Measurements from ENCODE around the gene DEXI.

The DEXI gene

DNA sequence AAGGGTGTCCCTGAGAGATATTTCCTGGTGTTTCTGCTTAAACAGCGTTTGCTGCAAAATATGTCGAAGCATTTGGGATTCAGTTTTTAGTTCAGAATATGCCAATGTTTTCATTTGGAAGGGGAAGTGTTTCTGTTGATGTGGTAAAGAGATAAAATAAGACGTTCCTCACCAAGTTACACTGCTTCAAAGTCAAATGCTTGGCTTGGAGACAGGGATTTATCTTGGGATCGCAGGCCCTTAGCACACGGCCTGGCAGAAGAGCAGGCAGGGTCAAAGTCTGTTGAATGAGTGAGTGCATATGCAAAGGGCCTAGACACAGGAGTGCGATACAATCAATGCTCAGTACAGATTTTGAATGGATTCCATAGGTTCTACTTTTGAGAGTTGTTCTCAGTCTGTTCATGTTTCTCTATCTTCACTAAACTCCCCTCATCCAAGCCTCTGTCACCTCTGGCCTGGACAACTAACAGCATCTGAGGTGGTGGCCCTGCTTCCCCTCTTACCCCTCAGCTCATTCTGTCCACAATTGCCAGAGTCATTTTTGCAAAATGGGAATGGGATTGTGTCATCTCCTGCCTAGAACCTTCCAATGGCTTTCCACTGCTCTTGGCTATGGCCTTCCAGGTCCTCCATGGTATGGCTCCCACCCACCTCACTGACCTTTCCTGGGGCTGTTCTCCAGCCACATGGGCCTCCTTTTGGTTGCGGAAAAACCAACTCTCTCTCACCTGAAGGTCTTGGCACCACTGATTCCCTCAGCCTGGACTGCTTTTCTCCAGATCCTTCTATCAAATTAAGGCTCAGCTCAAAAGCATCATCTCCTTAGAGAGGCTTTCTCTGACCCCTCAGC is 3.2 kb downstream of the DEXI start:
- H3K4me2 ChIP-seq (ENCODE audit: low read length, poor library complexity, severe bottlenecking) = no peak overlapping the region
- no peak for DNase-seq
- H2AFZ ChIP-seq (ENCODE audit: low read depth, low read length) = no peak overlapping the region
- H2BK12ac ChIP-seq (ENCODE audit: low read length in 2 of 2) = no peak overlapping the region
- H3K36me3 ChIP-seq (ENCODE audit: control insufficient read depth in 1 of 2, insufficient read depth in 2 of 2, low read depth in 1 of 2, low read length in 2 of 2) = peaks cover 19 to 33% of the 10 kb centered on the region in 2 experiments
- H3K4ac ChIP-seq (ENCODE audit: low read depth in 1 of 2, low read length in 2 of 2) = no peak overlapping the region
- no peak overlapping the region for H4K91ac ChIP-seq (ENCODE audit: low read length)
- no peaks in the 10 kb centered on the region for H3K27me3 ChIP-seq (ENCODE audit: control insufficient read depth in 1 of 2, insufficient read depth in 1 of 2, low read length in 2 of 2)
- no peak overlapping the region for H2BK15ac ChIP-seq (ENCODE audit: low read depth, poor library complexity, severe bottlenecking)
- H3K79me1 ChIP-seq (replicated peaks; ENCODE audit: low read length, poor library complexity, severe bottlenecking) = peaks cover 30% of the 10 kb centered on the region
- no peak overlapping the region for H2BK120ac ChIP-seq (ENCODE audit: low read depth, low read length)
- no peak overlapping the region for H3K23ac ChIP-seq (ENCODE audit: low read length in 2 of 2)
- no peak overlapping the region for H2AK5ac ChIP-seq (ENCODE audit: low read length, severe bottlenecking)
- H4K8ac ChIP-seq (ENCODE audit: low read length) = no peak overlapping the region
- no peak overlapping the region for H3K9ac ChIP-seq (ENCODE audit: low read length)
- peaks cover 32% of the 10 kb centered on the region for H3K4me1 ChIP-seq (ENCODE audit: control insufficient read depth, insufficient read depth, low read depth, low read length)
- H3K9me3 ChIP-seq (ENCODE audit: control insufficient read depth, low read length) = no peaks in the 10 kb centered on the region
- H3K14ac ChIP-seq (ENCODE audit: low read length in 2 of 2) = no peak overlapping the region
- 89% methylated on average over 7 of the region's 7 CpGs for WGBS
- H3K18ac ChIP-seq (ENCODE audit: low read depth in 1 of 2, low read length in 2 of 2) = no peak overlapping the region
- no peak overlapping the region for H3K27ac ChIP-seq (ENCODE audit: low read length, poor library complexity, severe bottlenecking)
- H3K4me3 ChIP-seq (ENCODE audit: insufficient read depth in 1 of 2, low read depth in 1 of 2, low read length in 2 of 2) = peak overlapping the region in 1 of 2 experiments; percentile 93
- H2BK5ac ChIP-seq (ENCODE audit: low read depth, low read length, poor library complexity, severe bottlenecking) = no peak overlapping the region

DNA sequence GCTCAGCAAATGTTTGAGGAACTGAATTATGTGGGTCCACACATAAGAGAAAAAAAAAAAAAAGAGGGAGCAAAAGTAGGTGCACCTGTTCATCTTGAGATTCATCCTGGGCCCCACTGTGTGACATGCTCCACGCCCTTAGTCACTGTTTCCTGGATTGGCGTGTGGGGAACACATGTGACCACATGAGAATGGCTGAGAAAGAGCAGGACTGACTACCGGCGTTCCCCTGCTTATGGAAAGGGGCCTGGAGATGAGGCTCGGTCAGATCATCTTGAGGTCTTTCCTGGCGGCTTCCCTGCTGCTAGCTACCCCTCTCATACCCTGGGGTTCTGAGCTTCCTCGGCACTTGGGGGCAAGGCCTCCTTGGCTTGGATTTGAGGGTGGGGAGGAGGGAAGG is 3.9 kb downstream of the DEXI start:
- Histone ChIP-seq H4K8ac (ENCODE audit: low read length) (no peak overlapping the region), H3K4me1 (ENCODE audit: control insufficient read depth, insufficient read depth, low read depth, low read length) (peaks cover 32% of the 10 kb centered on the region), H3K18ac (ENCODE audit: low read depth in 1 of 2, low read length in 2 of 2) (no peak overlapping the region), H2BK120ac (ENCODE audit: low read depth, low read length) (no peak overlapping the region), H3K14ac (ENCODE audit: low read length in 2 of 2) (no peak overlapping the region), H3K4me3 (ENCODE audit: insufficient read depth in 1 of 2, low read depth in 1 of 2, low read length in 2 of 2) (peak overlapping the region in 1 of 2 experiments; percentile 93), H3K9ac (ENCODE audit: low read length) (peak overlapping the region; percentile 50), H3K27me3 (ENCODE audit: control insufficient read depth in 1 of 2, insufficient read depth in 1 of 2, low read length in 2 of 2) (no peaks in the 10 kb centered on the region), H2BK5ac (ENCODE audit: low read depth, low read length, poor library complexity, severe bottlenecking) (no peak overlapping the region), H3K4ac (ENCODE audit: low read depth in 1 of 2, low read length in 2 of 2) (no peak overlapping the region), H3K36me3 (ENCODE audit: control insufficient read depth in 1 of 2, insufficient read depth in 2 of 2, low read depth in 1 of 2, low read length in 2 of 2) (peaks cover 26 to 40% of the 10 kb centered on the region in 2 experiments), H4K91ac (ENCODE audit: low read length) (peak overlapping the region; percentile 57), H2BK12ac (ENCODE audit: low read length in 2 of 2) (no peak overlapping the region), H3K79me1 (replicated peaks; ENCODE audit: low read length, poor library complexity, severe bottlenecking) (peaks cover 37% of the 10 kb centered on the region), H2AK5ac (ENCODE audit: low read length, severe bottlenecking) (no peak overlapping the region), H3K23ac (ENCODE audit: low read length in 2 of 2) (peak overlapping the region in 1 of 2 experiments; percentile 34), H3K4me2 (ENCODE audit: low read length, poor library complexity, severe bottlenecking) (no peak overlapping the region), H3K27ac (ENCODE audit: low read length, poor library complexity, severe bottlenecking) (no peak overlapping the region), H2BK15ac (ENCODE audit: low read depth, poor library complexity, severe bottlenecking) (no peak overlapping the region), H3K9me3 (ENCODE audit: control insufficient read depth, low read length) (no peaks in the 10 kb centered on the region), H2AFZ (ENCODE audit: low read depth, low read length) (no peak overlapping the region)
- DNase-seq = no peak
- 84% methylated on average over 4 of the region's 7 CpGs for WGBS

DNA sequence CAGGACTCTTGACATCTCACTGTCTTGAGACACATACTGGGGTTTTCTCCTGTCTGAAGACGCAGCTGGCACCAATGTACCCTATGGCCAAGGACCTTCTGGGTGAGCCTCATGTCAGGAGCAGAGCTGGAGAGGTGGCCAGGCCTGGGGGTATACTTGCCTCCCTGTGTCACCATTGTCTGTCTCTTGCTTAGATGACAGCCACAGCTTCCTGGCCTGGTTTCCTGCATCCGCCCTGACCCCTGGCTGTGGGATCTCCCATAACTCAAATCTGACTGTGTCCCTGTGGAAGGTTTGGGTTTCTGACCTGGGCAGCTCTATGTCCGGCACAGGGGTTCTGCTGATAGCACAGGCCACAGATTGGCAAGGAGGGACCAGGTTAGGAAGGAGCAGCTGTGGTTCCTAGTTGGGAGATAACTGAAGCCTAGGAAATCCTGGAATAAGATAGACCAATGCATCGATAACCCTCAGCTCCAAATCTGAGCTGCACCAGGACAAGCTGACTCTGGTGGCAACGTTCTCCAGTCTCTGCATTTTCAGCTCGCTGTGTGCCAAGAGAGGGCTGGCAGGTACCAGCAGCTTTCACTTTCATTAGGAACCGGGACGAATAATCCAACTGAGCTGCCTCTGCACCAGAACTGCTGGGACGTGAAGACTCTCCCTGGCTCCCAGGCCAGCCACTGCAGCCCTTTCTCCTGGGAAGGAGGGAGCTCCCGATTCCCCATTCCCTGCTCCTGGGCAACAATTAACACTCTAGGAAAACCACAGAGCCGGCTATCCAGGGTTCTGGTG is 5.0 kb downstream of the DEXI start:
- peak overlapping the region in 1 of 2 experiments; percentile 65 for H3K23ac ChIP-seq (ENCODE audit: low read length in 2 of 2)
- no peak overlapping the region for H3K4ac ChIP-seq (ENCODE audit: low read depth in 1 of 2, low read length in 2 of 2)

More for the DNA sequence above, 5.0 kb downstream of the DEXI start:
- Histone ChIP-seq H3K36me3 (ENCODE audit: control insufficient read depth in 1 of 2, insufficient read depth in 2 of 2, low read depth in 1 of 2, low read length in 2 of 2) (peaks cover 30 to 46% of the 10 kb centered on the region in 2 experiments), H3K4me3 (ENCODE audit: insufficient read depth in 1 of 2, low read depth in 1 of 2, low read length in 2 of 2) (peak overlapping the region in 1 of 2 experiments; percentile 93), H2AFZ (ENCODE audit: low read depth, low read length) (no peak overlapping the region), H3K9ac (ENCODE audit: low read length) (peak overlapping the region; percentile 50), H2BK120ac (ENCODE audit: low read depth, low read length) (no peak overlapping the region), H3K14ac (ENCODE audit: low read length in 2 of 2) (no peak overlapping the region), H2AK5ac (ENCODE audit: low read length, severe bottlenecking) (no peak overlapping the region), H3K4me1 (ENCODE audit: control insufficient read depth, insufficient read depth, low read depth, low read length) (peaks cover 35% of the 10 kb centered on the region), H2BK12ac (ENCODE audit: low read length in 2 of 2) (no peak overlapping the region), H3K4me2 (ENCODE audit: low read length, poor library complexity, severe bottlenecking) (no peak overlapping the region), H3K79me1 (replicated peaks; ENCODE audit: low read length, poor library complexity, severe bottlenecking) (peaks cover 40% of the 10 kb centered on the region), H3K27me3 (ENCODE audit: control insufficient read depth in 1 of 2, insufficient read depth in 1 of 2, low read length in 2 of 2) (no peaks in the 10 kb centered on the region), H3K18ac (ENCODE audit: low read depth in 1 of 2, low read length in 2 of 2) (no peak overlapping the region), H2BK5ac (ENCODE audit: low read depth, low read length, poor library complexity, severe bottlenecking) (no peak overlapping the region), H4K8ac (ENCODE audit: low read length) (no peak overlapping the region), H2BK15ac (ENCODE audit: low read depth, poor library complexity, severe bottlenecking) (no peak overlapping the region), H3K27ac (ENCODE audit: low read length, poor library complexity, severe bottlenecking) (no peak overlapping the region), H3K9me3 (ENCODE audit: control insufficient read depth, low read length) (no peaks in the 10 kb centered on the region), H4K91ac (ENCODE audit: low read length) (no peak overlapping the region)
- 90% methylated on average over 10 of the region's 11 CpGs for whole genome bisulfite sequencing
- no peak for DNase-seq
